Spleen (tissue), 7 donors: ENCODE data around the gene SLC25A11.
A peak's percentile ranks its signal among the peaks of the same experiment; 100 is the strongest.

Source experiments
- POLR2A ChIP-seq, 3 donors: fragments of 450-650 bp; IDR thresholded peaks; one replicate each; pipeline ENCODE4 v1.5.1; 2017; ENCODE audit warnings: antibody characterized with exemption in 3 of 3, mild to moderate bottlenecking in 1 of 3
- TF ChIP-seq, protein P1 (sequence below), 11 experiments: fragments of 200-600 bp in 7 of 11; fragments of 450-650 bp in 4 of 11; sonication (generic) in 4 of 11; IDR thresholded peaks in 8 of 11; conservative IDR thresholded peaks in 3 of 11; 1 replicate in 7 of 11; 2 replicates in 4 of 11; pipeline versions ENCODE4 v1.4.0 to v1.8.0; 2016 to 2021; ENCODE audit warnings: antibody characterized with exemption in 11 of 11, inconsistent platforms in 4 of 11, mild to moderate bottlenecking in 1 of 11
- donor health status: DM: no; HTN: no; CAD: no; lungs with moderate emphysema.
- donor health status: DM: no; HTN: no; CAD: no.
- donor health status: DM: no; HTN: no; CAD: no.

DNA sequence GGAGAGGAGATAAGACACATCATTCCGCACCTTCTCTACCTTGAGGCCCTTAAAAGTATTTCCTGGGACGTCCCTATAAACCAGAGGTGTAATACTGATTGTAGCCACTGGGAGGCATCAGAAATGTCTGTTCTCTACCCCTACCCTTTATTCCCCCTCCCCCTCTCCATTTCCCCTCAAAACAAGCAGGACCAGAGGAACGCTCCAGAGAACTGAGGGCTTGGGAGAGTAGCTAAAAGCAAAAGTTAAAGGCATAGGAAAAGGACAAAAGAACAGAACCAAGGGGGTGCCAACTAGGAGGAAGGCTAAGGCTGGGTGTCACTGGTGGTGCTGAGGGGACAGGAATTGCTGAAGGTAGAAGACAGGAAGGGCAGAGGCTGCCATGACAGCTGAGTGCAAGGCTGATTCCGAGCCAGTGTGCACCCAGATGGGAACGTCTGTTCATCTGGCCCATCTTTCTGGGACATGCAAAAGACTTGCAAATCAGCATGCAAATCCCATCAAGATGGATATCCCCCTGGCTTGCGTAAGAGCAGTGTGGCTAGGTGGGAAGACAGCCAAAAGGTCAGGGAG lies 40.9 kb upstream of the SLC25A11 start:
- TF ChIP-seq, protein P1, sequence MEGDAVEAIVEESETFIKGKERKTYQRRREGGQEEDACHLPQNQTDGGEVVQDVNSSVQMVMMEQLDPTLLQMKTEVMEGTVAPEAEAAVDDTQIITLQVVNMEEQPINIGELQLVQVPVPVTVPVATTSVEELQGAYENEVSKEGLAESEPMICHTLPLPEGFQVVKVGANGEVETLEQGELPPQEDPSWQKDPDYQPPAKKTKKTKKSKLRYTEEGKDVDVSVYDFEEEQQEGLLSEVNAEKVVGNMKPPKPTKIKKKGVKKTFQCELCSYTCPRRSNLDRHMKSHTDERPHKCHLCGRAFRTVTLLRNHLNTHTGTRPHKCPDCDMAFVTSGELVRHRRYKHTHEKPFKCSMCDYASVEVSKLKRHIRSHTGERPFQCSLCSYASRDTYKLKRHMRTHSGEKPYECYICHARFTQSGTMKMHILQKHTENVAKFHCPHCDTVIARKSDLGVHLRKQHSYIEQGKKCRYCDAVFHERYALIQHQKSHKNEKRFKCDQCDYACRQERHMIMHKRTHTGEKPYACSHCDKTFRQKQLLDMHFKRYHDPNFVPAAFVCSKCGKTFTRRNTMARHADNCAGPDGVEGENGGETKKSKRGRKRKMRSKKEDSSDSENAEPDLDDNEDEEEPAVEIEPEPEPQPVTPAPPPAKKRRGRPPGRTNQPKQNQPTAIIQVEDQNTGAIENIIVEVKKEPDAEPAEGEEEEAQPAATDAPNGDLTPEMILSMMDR (IDR thresholded peaks at IDR 0.05 in 8 of 11, conservative IDR thresholded peaks at IDR 0.05 in 3 of 11): peak; percentile 64 to 88 (median 81)
- TF ChIP-seq POLR2A (IDR thresholded peaks at IDR 0.05): no peak
